IMR-90 (cell line): ENCODE measurements around the gene UBE2QL1.

Source experiments
- CTCF ChIP-seq: conservative IDR thresholded peaks from 2 replicates; pipeline ENCODE4 v1.5.1; 2012; ENCODE audit warnings: mild to moderate bottlenecking, low read depth, low read length, improper control_type of control experiment
- MAFK ChIP-seq: IDR thresholded peaks from 2 replicates; pipeline ENCODE4 v1.6.1; 2012; ENCODE audit warnings: low read depth, low read length, improper control_type of control experiment
- RFX5 ChIP-seq: IDR thresholded peaks from 2 replicates; pipeline ENCODE4 v1.8.0; 2012; ENCODE audit warnings: low read depth, mild to moderate bottlenecking, low read length, moderate library complexity
- USF2 ChIP-seq: fragments of 150-350 bp; IDR thresholded peaks from 2 replicates; pipeline ENCODE4 v1.6.1; 2017; ENCODE audit warnings: mild to moderate bottlenecking, antibody characterized with exemption, low read length, low read depth

GRCh38 chr5:6527749-6528455 is 79.2 kb downstream of the UBE2QL1 start:
- TF ChIP-seq RFX5, result no peak
- no peak for TF ChIP-seq MAFK
- TF ChIP-seq CTCF, result no peak
- no peak for TF ChIP-seq USF2
